ENCODE measurements around the gene GPATCH3.
A peak's percentile ranks its signal among the peaks of the same experiment; 100 is the strongest.
"Not testable (repeated sequence)": the region's sequence is repeated elsewhere in the genome, so short reads cannot be mapped to it uniquely, and the experiment has no call there.

GPATCH3 gene

DNA sequence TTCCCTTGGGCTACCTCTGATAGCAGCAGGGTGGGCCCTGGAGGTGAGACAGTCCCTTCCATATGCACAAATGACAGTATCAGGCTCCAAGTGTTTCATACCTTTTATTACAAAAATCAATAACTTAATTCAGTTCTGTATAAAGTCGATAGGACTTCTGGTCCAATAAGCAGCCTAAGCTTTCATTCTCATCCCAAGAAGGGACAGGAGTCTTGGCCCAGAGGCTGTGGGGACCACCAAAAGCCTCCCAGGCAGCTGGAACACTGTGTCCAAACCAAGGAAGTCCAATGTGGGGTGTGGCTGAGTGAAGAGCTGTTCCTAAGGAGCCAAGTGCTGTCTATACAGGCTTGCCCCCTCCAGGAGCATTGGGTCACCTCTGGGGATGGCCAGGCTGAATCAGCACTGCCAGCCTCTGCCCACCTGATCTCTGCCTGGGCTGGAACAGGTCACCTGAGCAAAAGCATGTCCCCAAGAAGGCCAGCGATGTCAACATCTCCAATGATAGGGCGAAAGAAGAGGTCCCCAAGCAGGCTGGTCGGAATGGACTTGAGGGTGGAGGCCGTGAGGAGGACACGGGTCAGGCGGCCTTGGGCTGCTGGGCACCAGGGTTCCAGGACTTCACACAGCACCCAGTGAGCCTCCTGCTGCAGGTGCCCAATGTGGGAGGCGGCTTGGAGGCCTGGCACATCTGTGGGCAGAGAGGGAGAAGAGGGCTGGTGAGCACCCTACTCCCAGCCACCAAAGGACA, 11.3 kb upstream of the GPATCH3 start:
- DNase-seq: no peak

- DNase-seq: no peak
Observed at GRCh38 chr1:26910343-26911160, 10.3 kb upstream of the GPATCH3 start.

DNA sequence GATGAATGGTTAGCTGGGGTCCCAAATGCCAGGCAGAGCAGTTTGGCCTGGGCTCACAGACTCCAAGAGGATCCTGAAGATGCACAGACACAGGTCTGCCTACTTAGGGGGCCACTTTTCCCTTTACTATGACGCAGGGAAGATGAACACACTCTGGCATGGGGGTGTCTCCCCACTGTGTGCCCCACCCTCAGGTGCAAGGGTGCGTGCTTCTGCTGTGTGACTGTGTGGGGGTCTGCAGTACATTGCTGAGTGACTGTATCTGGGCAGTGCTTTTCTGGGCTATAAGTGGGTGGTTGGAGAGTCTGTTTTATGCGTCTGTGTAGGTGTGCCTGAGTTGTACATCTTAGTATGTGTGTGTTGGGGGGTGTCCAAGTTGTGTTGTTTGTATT, 9.7 kb upstream of the GPATCH3 start:
- no peak for DNase-seq

DNA sequence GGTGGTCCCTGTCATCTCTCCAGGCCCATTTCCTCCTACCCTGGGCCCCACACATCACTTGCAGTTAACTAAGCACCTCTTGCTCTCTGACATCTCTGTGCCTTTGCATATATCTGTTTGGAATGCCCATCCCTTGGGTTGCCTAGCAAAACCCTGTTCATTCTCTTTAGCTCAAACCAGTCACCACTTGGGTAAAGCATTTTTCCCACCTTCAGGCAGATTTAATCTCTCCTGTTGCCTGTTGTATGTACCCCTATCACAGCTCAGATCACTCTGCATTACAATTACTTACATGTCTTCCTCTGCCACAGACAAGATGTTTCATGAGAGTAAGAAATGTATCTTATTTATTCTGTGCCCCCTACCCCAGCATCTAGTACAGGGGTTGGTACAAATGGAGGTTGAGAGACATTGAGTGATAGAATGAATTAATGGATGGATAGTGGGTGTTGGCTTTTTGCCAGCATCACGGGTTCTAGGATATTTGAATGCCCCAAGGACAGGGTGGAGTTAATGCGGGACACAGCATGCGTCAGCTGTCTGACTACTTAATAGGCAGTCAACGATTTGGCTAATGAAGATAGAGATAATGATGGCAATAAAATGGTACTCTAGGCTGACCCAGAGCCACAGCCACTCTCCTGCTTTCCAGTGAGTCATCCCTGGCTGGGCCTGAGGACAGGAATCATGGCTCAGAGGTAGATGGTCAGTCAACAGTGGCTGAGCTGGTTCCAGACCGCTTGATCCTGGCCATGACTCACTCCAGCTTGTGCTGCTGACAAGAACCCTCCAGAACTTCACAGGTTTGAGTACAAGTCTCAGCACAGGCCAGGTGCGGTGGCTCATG, 7.0 kb upstream of the GPATCH3 start:
- DNase-seq: no peak

GRCh38 chr1:26900815-26901511, 696 bp upstream of the GPATCH3 start:
- DNase-seq: no peak

GRCh38 chr1:26897351-26897750, 2.9 kb downstream of the GPATCH3 start:
- DNase-seq: no peak

DNA sequence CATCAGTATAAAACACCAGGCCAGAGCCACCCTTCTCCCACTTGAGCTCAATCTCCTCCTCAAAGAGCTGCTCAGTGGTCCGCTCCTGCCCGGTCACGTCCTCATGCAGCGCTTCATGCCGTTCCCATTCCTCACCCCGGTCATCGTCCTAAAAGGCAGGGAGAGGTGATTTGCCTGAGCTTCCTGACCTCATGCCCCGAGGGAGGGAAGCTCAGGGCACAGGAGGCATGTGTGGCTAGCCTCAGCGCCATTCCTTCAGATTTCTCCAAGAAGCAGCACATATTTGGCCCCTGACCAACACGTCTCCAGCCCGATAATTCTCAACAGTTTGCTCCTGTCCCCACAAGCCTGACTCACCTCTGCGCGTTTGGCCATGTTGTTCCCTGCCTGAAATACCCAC, 6.0 kb downstream of the GPATCH3 start:
- DNase-seq: no peak

GRCh38 chr1:26890467-26890796, 9.8 kb downstream of the GPATCH3 start:
- no peak for DNase-seq

DNA sequence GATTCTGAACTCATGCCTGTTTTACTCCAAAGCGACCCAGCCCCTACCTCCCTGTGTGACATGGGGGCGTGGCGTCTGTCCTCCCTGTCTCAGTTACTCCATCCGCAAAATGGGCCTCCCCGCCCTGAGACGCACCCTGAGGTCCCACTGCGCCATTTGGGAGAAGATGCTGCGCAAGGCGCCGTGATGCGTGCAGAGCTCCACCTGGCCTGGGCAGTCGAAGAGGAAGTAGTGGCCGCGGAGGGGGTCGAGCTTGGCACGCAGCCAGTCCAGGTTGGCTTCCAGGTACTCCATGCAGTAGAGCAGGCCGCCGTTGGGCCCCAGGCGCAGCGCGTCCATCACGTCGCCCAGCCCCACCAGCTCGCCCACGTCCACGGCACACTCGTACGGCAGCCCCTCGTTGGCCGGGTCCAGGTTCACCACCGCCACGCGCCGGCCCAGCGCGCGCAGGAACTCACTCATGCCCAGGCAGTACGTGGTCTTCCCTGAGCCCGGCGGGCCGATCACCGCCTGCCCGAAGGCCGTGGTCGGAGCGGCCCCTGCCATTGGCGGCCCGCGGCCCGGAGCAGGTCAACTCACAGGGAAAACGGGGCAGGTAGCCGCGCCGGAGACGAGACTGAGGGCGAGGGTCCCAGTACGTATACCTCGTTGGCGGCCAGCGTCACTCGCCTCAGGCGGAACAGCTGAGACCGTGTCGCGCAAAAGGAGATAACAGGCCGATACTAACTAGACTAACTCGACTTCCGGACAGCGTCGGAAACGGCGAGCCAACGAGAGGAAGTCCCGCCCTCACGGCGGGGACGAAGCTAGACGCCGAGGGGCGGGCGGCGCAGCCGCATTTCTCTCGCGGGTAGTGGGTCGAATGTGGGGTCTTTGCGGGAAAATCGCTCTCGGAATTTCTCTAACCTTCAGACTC, 10.5 kb downstream of the GPATCH3 start, which contains the start of gene GPN2:
GPN2 (minus strand) TSS at position 733 of the 916 bp plus-strand sequence; CDS start at position 546, 187 bp downstream.
- DNase-seq: peak; percentile 78

DNA sequence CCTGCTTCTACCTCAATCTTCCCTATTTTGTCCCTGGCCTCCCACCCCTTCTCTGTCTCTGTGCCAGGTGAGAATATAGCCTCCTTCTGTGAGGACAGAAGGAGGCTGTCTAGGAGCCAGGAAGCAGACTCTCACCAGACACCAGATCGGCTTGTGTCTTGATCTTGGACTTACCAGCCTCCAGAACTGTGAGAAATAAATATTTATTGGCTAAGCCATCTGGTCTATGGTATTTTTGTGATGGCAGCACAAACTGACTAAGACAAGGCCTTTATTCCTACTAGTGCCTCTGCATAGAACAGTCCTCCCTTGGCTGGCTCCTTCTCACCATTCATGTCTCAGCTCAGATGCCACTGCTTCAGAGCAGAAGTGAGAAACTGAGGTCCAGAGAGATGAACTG, 12.0 kb downstream of the GPATCH3 start:
- DNase-seq: no peak

DNA sequence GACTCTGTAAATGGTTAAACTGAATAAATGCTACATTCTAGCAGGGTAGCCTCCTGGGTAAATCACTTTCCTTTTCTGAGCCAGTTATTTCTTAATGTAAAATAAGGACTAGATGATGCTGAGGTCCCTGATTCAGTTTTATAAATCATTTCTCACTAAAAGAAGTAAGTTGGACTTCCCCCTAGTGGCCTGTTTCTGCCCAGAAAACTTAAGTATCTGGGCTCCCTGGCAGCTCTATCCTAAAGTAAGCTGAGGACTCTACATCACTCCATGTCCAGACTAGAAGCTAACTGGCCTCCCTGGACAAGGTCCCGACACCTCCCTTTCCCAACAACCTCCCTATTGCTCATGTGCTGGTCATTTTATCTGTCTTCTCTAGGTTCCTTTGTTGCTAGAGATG, 13.1 kb downstream of the GPATCH3 start:
- DNase-seq: no peak

GRCh38 chr1:26882696-26883463, 17.4 kb downstream of the GPATCH3 start:
- DNase-seq: no peak

DNA sequence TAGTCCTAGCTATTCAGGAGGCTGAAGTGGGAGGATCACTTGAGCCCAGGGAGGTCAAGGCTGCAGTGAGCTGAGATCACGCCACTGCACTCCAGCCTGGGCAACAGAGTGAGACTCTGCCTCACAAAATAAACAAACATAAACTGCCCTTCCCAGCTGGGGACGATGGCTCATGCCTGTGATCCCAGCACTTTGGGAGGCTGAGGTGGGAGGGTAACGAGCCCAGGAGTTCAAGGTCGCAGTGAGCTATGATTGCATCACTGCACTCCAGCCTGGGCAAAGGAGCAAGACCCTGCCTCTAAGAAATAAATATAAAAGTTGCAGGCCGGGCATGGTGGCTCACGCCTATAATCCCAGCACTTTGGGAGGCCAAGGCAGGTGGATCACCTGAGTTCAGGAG, 18.7 kb downstream of the GPATCH3 start:
- not testable (repeated sequence) for DNase-seq

DNA sequence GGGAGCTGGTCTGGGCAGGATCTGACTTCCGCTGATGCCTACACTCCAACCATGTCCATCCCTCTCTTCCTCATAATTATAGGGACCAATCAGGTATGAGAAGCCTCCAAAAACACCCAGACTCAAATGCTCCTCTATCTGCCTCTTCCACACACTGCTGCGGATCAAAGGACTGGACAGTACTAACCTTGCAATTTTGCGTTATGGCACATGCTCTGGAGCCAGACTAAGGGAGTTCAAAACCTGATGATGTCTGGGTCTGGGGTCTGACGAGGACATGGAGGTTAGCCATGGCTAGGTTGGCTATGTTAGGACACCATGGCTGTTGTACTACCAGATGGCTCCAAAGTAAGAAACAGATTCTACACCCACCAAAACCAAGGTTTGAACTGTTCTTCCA, 20.5 kb downstream of the GPATCH3 start:
- no peak for DNase-seq

GRCh38 chr1:26877326-26877725, 22.9 kb downstream of the GPATCH3 start:
- no peak for DNase-seq

DNA sequence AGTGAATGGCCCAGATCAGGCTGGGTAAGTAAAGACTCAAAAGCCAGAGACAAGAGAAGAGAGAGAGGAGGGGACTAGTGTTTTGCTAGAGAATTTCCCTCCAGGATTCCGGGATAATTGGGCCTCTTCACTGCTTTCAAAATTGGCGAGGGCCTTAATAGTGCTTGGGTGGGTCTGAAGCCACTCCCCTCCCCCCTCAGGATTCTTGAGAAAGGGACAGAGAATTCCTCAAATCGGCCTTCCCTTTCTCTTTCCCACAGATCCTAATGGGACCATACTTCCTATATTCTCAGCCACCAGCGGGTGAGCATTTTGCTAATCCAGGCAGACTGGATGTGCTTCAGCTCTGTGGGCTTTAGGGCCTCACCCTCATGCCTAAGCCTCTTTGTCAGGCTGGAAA, 25.4 kb downstream of the GPATCH3 start:
- no peak for DNase-seq

DNA sequence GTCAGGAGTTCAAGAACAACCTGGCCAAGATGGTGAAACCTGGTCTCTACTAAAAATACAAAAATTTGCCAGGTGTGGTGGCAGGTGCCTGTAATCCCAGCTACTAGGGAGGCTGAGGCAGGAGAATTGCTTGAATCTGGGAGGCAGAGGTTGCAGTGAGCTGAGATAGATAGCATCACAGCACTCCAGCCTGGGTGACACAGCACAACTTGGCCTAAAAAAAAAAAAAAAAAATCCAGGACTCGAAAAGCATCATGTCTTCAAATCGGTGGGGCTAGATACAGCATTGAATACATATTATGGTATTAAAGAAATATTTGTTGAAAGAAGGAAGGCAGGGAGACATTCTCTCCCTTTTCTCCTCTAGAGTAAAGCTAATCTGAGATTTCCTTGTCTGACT, 27.2 kb downstream of the GPATCH3 start:
- DNase-seq: not testable (repeated sequence)

DNA sequence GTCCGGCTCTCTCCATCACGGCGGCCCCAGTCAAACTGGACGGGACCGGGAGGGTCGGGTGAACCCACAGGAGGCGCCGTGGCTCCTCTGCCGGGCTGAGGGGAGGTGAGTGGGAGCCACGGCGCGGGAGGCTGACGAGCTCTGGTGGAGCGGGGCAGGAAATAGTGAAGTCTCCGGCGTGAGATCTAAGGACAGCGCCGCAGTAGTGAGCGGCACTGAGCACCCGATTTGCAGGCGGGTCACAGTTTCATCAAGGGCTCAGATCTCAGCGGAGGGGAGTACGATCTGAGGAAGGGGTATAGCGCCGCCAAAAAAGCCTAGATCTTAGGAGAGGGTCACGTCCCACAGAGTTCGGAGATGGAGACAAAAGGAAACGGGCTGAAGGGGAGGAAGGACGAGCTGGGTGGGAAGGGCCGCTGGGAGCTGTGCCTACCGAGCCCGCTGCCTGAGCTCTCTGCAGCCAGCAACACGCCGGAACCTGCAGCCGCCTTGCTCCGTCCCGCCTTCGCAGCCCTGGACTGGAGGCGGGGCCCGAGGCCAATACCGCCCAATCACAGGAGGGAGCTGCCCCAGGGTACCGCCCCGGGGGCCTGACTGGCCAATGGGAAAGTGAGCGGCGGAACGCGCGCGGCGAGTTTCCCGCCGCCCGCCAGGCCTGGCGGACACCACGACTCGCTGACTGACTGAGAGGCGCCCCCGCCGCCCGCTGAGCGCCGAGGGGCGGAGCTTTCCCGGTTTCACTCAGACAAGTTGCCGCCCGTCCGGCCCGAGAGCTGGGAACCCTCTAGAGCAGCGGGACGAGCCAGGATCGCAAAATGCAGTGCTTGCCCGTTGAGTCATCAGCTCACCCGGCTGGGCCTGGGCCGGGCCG, 35.4 kb downstream of the GPATCH3 start:
- peak; percentile 93 for DNase-seq

GRCh38 chr1:26863685-26864077, 36.6 kb downstream of the GPATCH3 start:
- DNase-seq: no peak
